HG03520 (cell line): ENCODE results near the gene CYP46A1.
"Not testable (repeated sequence)": the region's sequence is repeated elsewhere in the genome, so short reads cannot be mapped to it uniquely, and the experiment has no call there.

Experiments used
- ATAC-seq: cut with Tn5 transposase; IDR thresholded peaks from one replicate; pipeline ENCODE4 v1.9.1; 2021; ENCODE audit warnings: mild to moderate bottlenecking, moderate library complexity; ENCODE audit not compliant: unreplicated experiment

Gene CYP46A1

GRCh38 chr14:99656171-99656570 lies 27.9 kb upstream of the CYP46A1 start:
- ATAC-seq: no peak

DNA sequence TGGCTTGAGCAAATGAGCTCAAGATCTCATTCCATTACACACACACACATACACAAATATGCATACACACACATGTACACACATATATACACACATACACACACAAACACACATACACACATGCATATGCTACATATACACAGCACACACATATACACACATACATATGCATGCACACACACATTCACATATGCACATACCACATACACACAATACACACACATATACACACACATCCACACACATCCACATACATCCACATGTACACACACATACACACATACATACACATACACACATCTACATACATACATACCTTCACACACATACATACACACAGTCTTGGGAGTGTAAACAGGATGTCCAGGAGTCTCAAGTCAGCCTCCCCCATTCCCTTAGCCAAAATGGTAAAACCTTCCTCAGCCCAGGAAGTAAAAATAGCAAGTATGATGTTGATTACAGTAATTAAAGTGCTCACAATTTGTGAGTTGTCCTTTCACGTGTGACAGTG lies 26.4 kb upstream of the CYP46A1 start:
- ATAC-seq: no peak

DNA sequence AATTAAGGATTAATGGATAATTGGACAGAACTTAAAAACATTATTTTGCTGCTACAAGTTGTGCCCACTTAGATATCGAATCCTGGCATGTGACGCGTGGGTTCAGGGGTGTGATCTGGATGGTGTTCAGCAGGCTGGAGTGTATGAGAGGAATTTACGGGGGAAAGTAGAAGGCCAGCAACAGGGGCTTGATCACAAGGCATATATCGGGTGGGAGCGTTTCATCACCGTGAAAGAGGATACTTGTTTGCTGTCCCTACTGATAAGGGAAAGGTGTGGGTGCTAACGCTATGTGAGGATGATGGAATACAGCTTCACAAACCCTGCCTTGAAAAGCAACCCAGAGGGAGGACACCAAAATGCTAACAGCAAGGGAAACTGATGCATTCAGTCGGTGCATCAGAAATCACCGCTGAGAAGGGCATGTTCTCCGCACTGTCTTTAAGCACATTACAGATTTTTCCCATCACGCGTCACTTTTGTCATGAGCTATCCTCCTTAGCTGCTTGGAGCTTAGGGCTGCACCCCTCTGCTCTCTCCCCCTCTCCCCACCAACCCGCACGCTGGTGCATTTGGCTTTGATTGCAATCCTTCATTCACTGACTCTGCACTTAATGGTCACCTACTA lies 25.8 kb upstream of the CYP46A1 start:
- no peak for ATAC-seq

- ATAC-seq: no peak
These were observed 24.8 kb upstream of the CYP46A1 start for GRCh38 chr14:99659333-99659741.

- no peak for ATAC-seq
These were observed 24.0 kb upstream of the CYP46A1 start for GRCh38 chr14:99660006-99660566.

- no peak for ATAC-seq
These were observed 23.3 kb upstream of the CYP46A1 start for GRCh38 chr14:99660794-99661193.

DNA sequence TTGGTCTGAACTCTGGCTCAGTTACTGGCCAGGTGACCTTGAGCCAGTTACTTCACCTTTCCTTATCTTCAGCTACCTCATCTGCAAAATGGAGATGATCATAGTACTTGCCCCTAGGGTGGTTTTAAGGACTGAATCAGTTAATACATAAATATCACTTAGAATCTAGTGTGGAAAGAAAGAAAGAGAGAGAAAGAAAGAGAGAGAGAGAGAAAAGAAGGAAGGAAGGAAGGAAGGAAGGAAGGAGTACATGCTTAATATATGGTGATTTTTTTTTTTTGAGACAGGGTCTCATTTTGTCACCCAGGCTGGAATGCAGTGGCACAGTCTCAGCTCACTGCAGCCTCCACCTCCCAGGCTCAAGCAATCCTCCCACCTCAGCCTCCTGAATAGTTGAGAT lies 22.9 kb upstream of the CYP46A1 start:
- ATAC-seq: not testable (repeated sequence)

GRCh38 chr14:99662846-99663245 lies 21.3 kb upstream of the CYP46A1 start:
- no peak for ATAC-seq

GRCh38 chr14:99663386-99664057 lies 20.6 kb upstream of the CYP46A1 start:
- no peak for ATAC-seq

DNA sequence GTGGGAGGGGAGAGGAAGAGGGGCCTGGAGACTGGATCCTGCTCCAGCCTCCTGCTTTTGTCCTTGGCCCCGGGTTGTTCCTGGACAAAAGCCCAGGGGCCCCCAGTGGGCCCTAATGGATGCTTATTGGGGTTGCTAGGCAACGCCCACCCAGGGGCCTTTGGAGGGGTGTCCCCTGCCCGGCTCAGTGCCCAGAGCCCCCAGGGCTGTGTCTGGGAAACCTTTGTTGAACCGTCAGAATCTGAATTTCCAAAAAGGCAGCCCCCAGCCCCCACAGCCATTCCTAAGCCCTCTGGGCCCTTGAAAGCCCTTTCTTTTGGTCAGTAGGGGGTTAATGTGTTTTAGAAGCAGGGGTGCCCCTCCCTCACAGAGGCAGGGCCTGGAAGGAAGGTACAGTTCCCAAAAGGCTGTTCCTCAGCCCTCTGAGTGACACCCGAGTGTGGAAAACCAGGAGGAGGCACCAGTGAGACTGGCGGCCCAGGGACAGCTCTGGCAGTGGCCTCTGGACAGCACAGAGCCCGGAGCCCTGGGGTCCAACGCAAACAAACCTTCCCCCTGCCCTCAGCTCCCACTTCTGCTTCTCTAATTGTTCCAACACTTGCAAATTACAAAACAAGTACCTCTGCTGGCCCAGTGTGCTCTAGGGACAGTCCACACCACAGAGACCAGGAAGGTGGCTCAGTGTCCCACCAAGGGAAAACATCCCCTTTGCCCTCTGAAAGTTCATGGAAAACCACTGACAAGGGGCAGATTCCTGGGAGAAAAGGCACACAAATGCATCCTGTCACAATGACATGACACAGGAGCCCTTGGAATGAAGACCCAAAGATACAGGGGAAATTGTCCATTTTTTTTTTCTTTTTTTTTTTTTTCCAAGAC lies 19.8 kb upstream of the CYP46A1 start:
- no peak for ATAC-seq

DNA sequence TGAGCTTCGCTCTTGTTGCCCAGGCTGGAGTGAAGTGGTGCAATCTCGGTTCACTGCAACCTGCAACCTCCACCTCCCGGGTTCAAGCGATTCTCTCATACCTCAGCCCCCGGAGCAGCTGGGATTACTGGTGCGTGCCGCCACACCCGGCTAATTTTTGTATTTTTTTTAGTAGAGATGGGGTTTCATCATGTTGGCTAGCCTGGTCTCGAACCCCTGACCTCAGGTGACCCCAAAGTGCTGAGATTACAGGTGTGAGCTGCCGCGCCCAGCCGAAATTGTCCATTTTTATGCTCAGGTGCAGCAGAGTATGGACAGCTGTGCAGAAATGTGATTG lies 19.2 kb upstream of the CYP46A1 start:
- no peak for ATAC-seq

GRCh38 chr14:99666533-99666932 lies 17.6 kb upstream of the CYP46A1 start:
- no peak for ATAC-seq

DNA sequence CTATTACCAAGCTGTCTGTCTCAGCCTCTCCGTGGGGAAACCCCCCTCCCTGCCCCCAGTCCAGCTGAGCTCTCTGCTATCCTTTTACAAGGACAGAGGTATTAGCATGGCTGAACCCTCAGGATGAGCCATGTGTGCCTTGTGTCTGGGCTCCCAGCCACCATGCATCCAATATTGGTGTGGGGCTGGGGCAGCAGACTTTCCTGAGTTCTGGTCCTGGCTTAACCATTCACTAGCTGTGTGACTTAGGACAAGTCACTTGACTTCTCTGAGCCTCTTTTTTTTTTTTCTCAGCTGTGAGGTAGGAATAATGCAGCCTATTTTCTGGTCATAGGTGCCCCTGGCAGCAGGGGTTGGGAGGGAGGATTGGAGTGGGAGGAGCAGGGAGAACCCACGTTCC lies 17.1 kb upstream of the CYP46A1 start:
- no peak for ATAC-seq

DNA sequence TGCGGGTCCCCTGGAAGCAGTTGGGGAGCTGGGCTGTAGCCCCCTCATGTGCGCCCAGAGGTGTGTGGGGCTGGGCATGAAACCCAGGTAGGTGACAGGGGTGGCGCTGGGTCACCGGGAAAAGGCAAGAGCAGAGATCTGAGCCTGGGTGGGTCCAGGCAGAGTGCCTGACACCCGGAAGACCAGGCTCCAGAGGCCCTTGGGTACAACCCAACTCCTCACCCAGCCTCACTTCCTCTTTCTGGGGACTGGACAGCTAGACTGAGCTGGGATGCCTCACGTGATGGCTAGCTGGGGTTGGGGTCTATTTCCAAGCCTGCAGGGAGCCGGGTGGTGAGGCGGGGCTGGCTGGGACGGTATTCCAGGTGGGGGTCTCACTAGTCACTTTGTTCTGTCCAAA lies 16.3 kb upstream of the CYP46A1 start:
- no peak for ATAC-seq

DNA sequence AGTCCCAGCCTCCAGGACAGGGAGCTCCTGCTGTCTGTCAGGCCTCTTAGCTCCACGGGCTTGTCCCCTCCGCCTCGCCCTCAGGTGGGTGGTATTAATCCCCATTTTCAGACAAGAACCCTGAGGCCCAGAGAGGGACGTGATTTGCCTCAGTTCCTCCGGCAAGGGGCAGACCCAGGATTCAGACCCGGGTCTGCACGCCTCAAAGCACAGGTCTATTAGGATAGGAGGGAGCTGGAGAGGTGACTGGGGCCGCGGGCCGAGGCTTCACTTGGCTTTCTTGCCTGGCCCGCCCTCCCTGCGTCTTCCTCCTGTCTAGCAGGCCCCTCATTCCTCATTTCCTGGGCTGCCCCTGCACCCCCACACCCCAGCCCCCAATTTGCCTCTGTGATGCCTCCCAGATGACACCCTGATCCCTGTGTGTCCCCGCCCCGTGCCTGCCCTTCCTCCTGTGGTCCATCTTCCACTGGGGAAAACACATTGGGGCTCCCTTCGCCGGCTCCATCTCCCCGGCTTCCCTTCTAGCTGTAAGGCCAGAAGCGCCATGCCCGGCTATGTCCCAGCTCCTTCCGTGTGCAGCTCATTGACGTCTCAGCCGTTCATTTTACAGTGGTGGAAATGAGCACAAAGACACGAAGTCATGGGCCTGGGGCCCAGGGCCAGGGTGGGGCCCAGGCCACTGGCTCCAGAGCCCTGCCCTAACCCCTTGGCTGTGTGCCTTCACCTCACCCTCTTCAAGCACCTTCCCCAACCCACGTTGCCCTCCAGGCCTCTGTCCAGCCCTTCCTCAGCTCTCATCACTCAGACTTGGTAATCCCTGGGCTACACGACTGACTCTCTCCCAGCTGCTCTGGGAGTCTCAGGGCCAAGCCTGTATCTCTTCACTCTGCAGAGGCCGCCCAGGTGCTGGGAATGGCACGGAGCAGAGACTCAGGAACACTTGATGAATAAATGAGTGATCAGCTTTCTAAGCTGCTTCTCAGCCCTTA lies 15.5 kb upstream of the CYP46A1 start:
- no peak for ATAC-seq

GRCh38 chr14:99670361-99671234 lies 13.5 kb upstream of the CYP46A1 start:
- no peak for ATAC-seq

DNA sequence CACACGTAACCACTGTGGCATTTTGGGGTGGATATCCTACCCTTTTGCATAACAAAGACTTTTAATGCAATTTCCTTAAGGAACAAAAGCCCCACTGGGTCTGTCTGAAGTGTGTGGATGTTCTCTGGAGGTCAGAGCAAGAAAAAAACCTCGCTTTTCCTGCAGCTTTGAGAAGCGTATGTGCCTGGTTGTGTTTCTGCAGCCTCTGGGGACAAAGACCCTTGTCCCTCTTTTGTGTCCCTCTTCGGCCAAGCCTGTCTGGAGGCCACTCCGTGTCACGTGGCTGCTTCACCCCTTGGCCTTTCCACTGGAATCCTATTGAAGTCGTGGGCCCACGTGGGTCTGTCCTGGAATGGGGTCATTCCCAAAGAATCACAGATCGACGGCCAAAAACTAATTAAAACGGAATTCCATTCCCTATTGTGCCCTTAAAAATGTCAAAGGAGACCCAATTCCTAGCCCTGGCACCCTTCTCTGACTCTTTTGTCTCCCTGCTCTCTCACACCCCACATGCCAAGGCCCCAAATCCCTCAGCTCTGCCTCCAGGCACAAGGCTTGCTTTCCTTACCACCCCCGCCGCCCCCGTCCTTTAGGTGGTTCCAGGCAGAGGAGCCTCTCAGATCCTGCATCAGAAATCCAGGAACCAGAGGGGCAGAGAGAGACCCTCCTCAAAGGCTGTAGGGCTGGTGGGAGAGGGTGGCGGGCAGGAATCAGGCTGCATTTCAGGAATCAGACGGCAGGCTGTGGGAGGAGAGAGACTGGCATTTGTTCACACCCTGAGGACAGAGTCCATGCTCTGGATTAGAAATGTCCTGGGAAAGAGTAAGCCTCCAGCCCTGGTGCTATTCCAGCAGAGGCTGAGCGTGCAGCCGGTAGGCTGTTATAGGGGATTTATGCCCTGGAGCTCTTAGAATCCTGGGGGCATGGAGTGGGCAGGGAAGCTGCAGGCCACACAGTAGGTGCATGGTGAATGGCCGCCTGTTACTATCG lies 12.6 kb upstream of the CYP46A1 start:
- ATAC-seq: no peak
